ENCODE results near the gene UBE2E2. TPM values are rescaled to one million over a fixed set of nuclear protein-coding genes. Genes with fewer than 3 reads are reported as not detected.

UBE2E2 gene
- total RNA-seq, 2 experiments from 2014 or later, result 16.5 to 23.2 TPM

- Mint-ChIP-seq H3K27me3 (no peaks in the 10 kb centered on the region), H3K27ac (no peak overlapping the region), H3K4me1 (ENCODE audit: low read depth) (peaks cover 3% of the 10 kb centered on the region), H3K9me3 (no peaks in the 10 kb centered on the region), H3K4me3 (no peak overlapping the region), H3K36me3 (ENCODE audit: low read depth) (no peaks in the 10 kb centered on the region)
- ChIA-PET POLR2A (no interaction called here), CTCF (interaction anchor here (1.0 kb wide), 1 partner anchor 48 kb away, joined by 3 read pairs; no protein-coding TSS in a partner anchor)
- DNase-seq (no peak), ATAC-seq (no peak)
- intact Hi-C loops (cut with micrococcal nuclease), result no loop called here
- no peak for TF ChIP-seq CTCF (IDR thresholded peaks at IDR 0.05)
Observed at GRCh38 chr3:23372285-23372684, 169.2 kb downstream of the UBE2E2 start.

GRCh38 chr3:23376516-23377248 is 173.6 kb downstream of the UBE2E2 start:
- ChIA-PET POLR2A (no interaction called here), CTCF (no interaction called here)
- no peak overlapping the region for H3K4me3 Mint-ChIP-seq
- H3K36me3 Mint-ChIP-seq (ENCODE audit: low read depth), result no peaks in the 10 kb centered on the region
- ATAC-seq (no peak), DNase-seq (no peak)
- H3K4me1 Mint-ChIP-seq (ENCODE audit: low read depth), result peaks cover 8% of the 10 kb centered on the region
- H3K27ac Mint-ChIP-seq, result no peak overlapping the region
- no peaks in the 10 kb centered on the region for H3K27me3 Mint-ChIP-seq
- H3K9me3 Mint-ChIP-seq, result no peaks in the 10 kb centered on the region
- no peak for TF ChIP-seq CTCF (IDR thresholded peaks at IDR 0.05)
- intact Hi-C loops (cut with micrococcal nuclease), result no loop called here

GRCh38 chr3:23377928-23378672 is 175.0 kb downstream of the UBE2E2 start:
- DNase-seq (no peak), ATAC-seq (no peak)
- Mint-ChIP-seq H3K36me3 (ENCODE audit: low read depth) (no peaks in the 10 kb centered on the region), H3K9me3 (no peaks in the 10 kb centered on the region), H3K27me3 (no peaks in the 10 kb centered on the region), H3K4me3 (no peak overlapping the region), H3K4me1 (ENCODE audit: low read depth) (peaks cover 8% of the 10 kb centered on the region), H3K27ac (no peak overlapping the region)
- ChIA-PET POLR2A (no interaction called here), CTCF (no interaction called here)
- intact Hi-C loops (cut with micrococcal nuclease), result no loop called here
- TF ChIP-seq CTCF (IDR thresholded peaks at IDR 0.05), result no peak

GRCh38 chr3:23383875-23384274 is 180.7 kb downstream of the UBE2E2 start:
- no peak for DNase-seq
- Mint-ChIP-seq H3K27ac (no peak overlapping the region), H3K27me3 (no peaks in the 10 kb centered on the region), H3K4me1 (ENCODE audit: low read depth) (no peaks in the 10 kb centered on the region), H3K36me3 (ENCODE audit: low read depth) (no peaks in the 10 kb centered on the region), H3K9me3 (no peaks in the 10 kb centered on the region), H3K4me3 (no peak overlapping the region)
- intact Hi-C loops (cut with micrococcal nuclease), result no loop called here
- TF ChIP-seq CTCF (IDR thresholded peaks at IDR 0.05), result no peak
- ChIA-PET POLR2A (no interaction called here), CTCF (no interaction called here)
- no peak for ATAC-seq

GRCh38 chr3:23385327-23385726 is 182.2 kb downstream of the UBE2E2 start:
- ATAC-seq, result no peak
- TF ChIP-seq CTCF (IDR thresholded peaks at IDR 0.05), result no peak
- H3K36me3 Mint-ChIP-seq (ENCODE audit: low read depth), result peaks cover 3% of the 10 kb centered on the region
- DNase-seq, result no peak
- POLR2A ChIA-PET, result no interaction called here
- CTCF ChIA-PET, result no interaction called here
- no peaks in the 10 kb centered on the region for H3K4me1 Mint-ChIP-seq (ENCODE audit: low read depth)
- no peaks in the 10 kb centered on the region for H3K27me3 Mint-ChIP-seq
- H3K4me3 Mint-ChIP-seq, result no peak overlapping the region
- intact Hi-C loops (cut with micrococcal nuclease), result no loop called here
- H3K27ac Mint-ChIP-seq, result no peak overlapping the region
- no peaks in the 10 kb centered on the region for H3K9me3 Mint-ChIP-seq
